Omental fat pad (tissue), 4 donors: Measurements from ENCODE around the gene RXYLT1. TPM values are rescaled to one million over a fixed set of nuclear protein-coding genes. Genes with fewer than 3 reads are reported as not detected.

Experiments
- ATAC-seq: fragments of 150-250 bp; one replicate; pipeline ENCODE4 v1.9.1; 2016; ENCODE audit warnings: mild to moderate bottlenecking, moderate library complexity; ENCODE audit not compliant: low FRiP score
- DNase-seq: peaks from one replicate; pipeline ENCODE4 v3.0.0-alpha.2; 2019; ENCODE audit warnings: low spot score
- total RNA-seq, 4 donors: library from RNA; depleted of rRNA; stranded (reverse); fragments of >200 nt; gene quantifications; one replicate each; pipeline ENCODE4 v1.1.0, GENCODE V29; 2016
- TF ChIP-seq, protein P1 (sequence below), 3 donors: fragments of 450-650 bp; IDR thresholded peaks; one replicate each; pipeline ENCODE4 v1.5.1; 2016 to 2017; ENCODE audit warnings: antibody characterized with exemption in 3 of 3, mild to moderate bottlenecking in 3 of 3, moderate library complexity in 2 of 3

RXYLT1 gene
- total RNA-seq, 4 donors from 2014 or later = 16.0 to 18.7 (median 17.0) TPM

DNA sequence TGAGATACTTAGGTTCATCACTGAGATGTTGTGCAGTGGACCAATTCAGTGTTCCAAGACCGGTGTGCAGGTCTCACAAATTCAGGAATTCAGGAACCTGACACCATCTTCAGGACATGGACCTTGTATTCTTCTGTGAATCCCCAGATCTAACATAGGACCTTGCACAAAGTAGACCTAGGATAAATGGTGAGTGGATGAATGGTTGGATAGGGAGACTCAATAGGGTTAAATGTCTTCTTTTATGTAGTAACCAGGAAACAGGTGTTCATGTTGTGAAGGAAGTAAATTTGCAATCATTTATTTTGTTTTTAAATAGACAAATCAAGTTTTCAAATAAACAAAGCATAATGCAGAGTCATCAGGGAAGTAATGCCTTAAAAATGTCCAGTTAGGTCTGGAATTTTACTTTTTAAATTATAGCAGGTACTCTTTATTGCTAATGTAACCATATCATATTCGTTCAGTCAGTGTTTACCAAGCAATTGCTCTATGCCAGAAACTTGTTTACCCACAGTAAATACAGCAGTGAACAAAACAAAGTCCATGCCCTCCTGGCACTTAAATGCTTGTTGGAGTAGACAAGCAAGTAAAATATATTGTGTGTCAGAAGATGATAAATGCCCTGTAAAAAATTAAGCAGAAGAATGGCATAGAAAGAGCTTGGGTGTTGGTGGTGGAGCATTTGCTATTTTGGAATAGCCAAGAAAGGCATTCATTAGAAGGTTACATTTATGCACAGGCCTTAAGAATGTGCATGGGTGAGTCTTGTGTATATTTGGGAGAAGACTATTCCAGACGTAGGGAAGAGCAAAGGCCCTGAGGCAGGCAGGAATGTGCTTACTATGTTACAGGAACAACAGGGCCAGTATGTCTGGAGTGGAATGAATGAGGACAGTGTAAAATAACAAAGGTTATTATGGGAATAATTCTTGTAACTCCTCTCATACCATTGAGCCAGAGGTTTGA is 26.3 kb downstream of the RXYLT1 start:
- DNase-seq = no peak
- no peak for ATAC-seq

DNA sequence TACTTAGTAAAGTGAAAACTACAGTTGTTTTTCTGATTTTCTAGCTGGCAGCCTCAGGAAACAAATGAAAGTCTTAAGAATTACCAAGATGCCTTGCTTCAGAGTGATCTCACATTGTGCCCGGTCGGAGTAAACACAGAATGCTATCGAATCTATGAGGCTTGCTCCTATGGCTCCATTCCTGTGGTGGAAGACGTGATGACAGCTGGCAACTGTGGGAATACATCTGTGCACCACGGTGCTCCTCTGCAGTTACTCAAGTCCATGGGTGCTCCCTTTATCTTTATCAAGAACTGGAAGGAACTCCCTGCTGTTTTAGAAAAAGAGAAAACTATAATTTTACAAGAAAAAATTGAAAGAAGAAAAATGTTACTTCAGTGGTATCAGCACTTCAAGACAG is 28.9 kb downstream of the RXYLT1 start:
- ATAC-seq (no peak), DNase-seq (no peak)
- TF ChIP-seq, protein P1, sequence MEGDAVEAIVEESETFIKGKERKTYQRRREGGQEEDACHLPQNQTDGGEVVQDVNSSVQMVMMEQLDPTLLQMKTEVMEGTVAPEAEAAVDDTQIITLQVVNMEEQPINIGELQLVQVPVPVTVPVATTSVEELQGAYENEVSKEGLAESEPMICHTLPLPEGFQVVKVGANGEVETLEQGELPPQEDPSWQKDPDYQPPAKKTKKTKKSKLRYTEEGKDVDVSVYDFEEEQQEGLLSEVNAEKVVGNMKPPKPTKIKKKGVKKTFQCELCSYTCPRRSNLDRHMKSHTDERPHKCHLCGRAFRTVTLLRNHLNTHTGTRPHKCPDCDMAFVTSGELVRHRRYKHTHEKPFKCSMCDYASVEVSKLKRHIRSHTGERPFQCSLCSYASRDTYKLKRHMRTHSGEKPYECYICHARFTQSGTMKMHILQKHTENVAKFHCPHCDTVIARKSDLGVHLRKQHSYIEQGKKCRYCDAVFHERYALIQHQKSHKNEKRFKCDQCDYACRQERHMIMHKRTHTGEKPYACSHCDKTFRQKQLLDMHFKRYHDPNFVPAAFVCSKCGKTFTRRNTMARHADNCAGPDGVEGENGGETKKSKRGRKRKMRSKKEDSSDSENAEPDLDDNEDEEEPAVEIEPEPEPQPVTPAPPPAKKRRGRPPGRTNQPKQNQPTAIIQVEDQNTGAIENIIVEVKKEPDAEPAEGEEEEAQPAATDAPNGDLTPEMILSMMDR (IDR thresholded peaks at IDR 0.05) = no peak

More for the DNA sequence above, 26.3 kb downstream of the RXYLT1 start:
- TF ChIP-seq, protein P1 (IDR thresholded peaks at IDR 0.05) = no peak

DNA sequence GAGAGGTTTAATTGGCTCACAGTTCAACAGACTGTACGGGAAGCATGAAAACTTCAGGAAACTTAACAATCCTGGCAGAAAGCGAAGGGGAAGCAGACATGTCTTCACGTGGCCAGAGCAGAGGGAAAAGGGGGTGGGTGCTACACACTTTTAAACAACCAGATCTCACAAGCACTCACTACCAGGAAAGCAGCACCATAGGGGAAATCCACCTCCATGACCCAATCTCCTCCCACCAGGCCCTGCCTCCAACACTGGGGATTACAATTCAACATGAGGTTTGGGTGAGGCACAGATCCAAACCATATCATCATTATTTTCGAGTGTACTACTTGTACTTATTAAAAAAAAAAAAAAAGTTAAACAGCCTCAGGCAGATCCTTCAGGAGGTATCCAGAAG is 29.9 kb downstream of the RXYLT1 start:
- TF ChIP-seq, protein P1 (IDR thresholded peaks at IDR 0.05) = no peak
- DNase-seq (no peak), ATAC-seq (no peak)

DNA sequence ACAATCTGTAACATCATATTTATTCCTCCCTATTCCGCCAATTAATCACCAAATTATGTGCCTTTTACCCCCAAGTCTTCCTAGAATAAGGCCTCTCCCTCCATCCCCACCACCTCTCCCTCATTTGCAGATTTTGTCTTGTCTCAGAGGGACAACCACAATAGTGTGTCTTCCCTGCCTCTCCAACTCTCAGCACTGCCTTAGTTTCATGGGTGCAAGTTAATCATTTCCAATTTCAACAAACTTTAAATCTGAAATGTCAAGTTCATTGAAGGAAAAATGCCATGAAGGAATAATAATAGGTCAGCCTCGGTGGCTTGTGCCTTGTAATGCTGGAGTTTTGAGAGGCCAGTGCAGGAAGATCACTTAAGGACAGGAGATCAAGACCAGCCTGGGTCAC is 31.6 kb downstream of the RXYLT1 start:
- DNase-seq = no peak

DNA sequence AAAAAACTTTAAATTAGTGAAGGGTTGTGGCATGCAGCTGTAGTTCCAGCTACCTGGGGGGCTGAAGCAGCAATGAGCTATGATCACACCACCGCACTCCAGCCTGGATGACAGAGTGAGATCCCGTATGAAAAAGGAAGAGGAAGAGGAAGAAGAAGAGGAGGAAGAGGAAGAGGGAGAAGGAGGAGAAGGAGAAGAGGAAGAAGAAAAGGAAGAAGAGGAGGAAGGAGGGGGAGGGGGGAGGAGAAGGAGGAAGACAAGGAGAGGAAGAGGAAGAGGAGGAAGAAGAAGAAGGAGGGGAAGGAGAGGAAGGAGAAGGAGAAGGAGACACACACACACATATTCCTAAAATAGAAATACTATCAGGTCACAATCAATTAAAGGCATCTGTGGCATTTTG is 32.0 kb downstream of the RXYLT1 start:
- ATAC-seq (no peak), DNase-seq (no peak)
- TF ChIP-seq, protein P1 (IDR thresholded peaks at IDR 0.05) = no peak

More for the DNA sequence above, 31.6 kb downstream of the RXYLT1 start:
- TF ChIP-seq, protein P1 (IDR thresholded peaks at IDR 0.05) = no peak
- no peak for ATAC-seq

DNA sequence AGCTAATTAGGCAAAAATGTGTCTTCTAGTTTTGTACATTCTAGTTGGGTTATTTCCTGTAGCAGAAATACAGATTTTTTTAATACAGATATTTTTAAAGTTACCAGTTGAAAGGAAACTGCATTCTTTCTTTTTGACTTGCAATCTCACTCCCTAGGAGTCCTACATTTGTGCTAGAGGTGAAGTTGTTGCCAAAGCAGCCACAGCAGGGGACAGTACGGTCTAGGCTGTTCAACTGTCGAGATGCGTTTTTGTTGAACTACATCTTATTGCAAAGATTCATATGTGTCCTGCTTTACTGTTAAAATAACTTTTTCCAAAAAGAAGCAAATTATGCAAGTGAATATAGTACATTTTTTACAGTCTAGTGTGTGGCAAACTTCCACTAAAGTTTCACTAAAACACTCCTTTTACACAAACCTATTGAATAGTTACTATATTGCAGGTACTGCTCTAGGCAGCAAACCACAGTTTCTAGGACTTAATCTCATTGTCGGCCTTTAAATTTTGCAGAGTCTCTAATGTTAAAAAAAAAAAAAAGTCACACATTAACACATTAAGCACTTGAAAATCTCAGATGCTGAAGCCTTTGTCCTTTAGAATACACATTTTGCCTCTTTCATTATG is 34.5 kb downstream of the RXYLT1 start:
- TF ChIP-seq, protein P1 (IDR thresholded peaks at IDR 0.05) = no peak
- DNase-seq = no peak
- no peak for ATAC-seq
